Measurements from ENCODE around the gene KLF7.

GRCh38 chr2:207073412-207073800 lies 92.3 kb downstream of the KLF7 start:
- TF ChIP-seq, protein P1, sequence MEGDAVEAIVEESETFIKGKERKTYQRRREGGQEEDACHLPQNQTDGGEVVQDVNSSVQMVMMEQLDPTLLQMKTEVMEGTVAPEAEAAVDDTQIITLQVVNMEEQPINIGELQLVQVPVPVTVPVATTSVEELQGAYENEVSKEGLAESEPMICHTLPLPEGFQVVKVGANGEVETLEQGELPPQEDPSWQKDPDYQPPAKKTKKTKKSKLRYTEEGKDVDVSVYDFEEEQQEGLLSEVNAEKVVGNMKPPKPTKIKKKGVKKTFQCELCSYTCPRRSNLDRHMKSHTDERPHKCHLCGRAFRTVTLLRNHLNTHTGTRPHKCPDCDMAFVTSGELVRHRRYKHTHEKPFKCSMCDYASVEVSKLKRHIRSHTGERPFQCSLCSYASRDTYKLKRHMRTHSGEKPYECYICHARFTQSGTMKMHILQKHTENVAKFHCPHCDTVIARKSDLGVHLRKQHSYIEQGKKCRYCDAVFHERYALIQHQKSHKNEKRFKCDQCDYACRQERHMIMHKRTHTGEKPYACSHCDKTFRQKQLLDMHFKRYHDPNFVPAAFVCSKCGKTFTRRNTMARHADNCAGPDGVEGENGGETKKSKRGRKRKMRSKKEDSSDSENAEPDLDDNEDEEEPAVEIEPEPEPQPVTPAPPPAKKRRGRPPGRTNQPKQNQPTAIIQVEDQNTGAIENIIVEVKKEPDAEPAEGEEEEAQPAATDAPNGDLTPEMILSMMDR (IDR thresholded peaks at IDR 0.05) = no peak
- TF ChIP-seq EZH2 (IDR thresholded peaks at IDR 0.05) = no peak
- no peak for TF ChIP-seq EZH2phosphoT487 (IDR thresholded peaks at IDR 0.05)

Data from neural progenitor cell (in vitro differentiated cells).